ENCODE measurements around the gene BAHD1. TPM values are rescaled to one million over a fixed set of nuclear protein-coding genes. Genes with fewer than 3 reads are reported as not detected.

The BAHD1 gene
- total RNA-seq, 1 experiment from 2014 or later, result 40.6 TPM

- ATAC-seq (no peak), DNase-seq (ENCODE audit: low read depth, low spot score) (no peak)
- no peak overlapping the region for H3K4me3 ChIP-seq (ENCODE audit: low read depth in 2 of 2, low read length in 2 of 2)
- in situ Hi-C loops (cut with HindIII; ENCODE audit: low pct_unique_long_range_greater_than_20kb, low sequenced_read_pairs) (no loop called here), intact Hi-C loops (cut with micrococcal nuclease; ENCODE audit: unreplicated experiment) (no loop called here)
- POLR2A ChIA-PET, result no interaction called here
- H3K4me1 ChIP-seq (ENCODE audit: control insufficient read depth, insufficient read depth, low read length), result peaks cover 49% of the 10 kb centered on the region
- no peak for TF ChIP-seq POLR2AphosphoS5 (IDR thresholded peaks at IDR 0.05; ENCODE audit: low read depth, low read length)
- no peak for TF ChIP-seq REST (IDR thresholded peaks at IDR 0.05; ENCODE audit: insufficient read depth in 1 of 2, low read depth in 2 of 2, low read length in 1 of 2)
- TF ChIP-seq TCF7L2 (IDR thresholded peaks at IDR 0.05; ENCODE audit: low read depth, low read length), result no peak
- no peak for TF ChIP-seq CTCF (IDR thresholded peaks at IDR 0.05)
- no peak for TF ChIP-seq SIN3A (IDR thresholded peaks at IDR 0.05; ENCODE audit: borderline replicate concordance, insufficient read depth, low read depth, low read length)
- no peaks in the 10 kb centered on the region for H3K9me3 ChIP-seq (ENCODE audit: control insufficient read depth, insufficient read depth, low read depth, low read length)
- no TSS peak for BruUV-seq (replicated peaks)
- CTCF ChIA-PET, result interaction anchor here (0.7 to 1.2 kb wide), 2 partner anchors 9 to 11 kb away, joined by 3 to 6 read pairs; partner anchors contain the start of gene BAHD1
- no peak overlapping the region for H3K27ac ChIP-seq (ENCODE audit: low read length)
- H3K36me3 ChIP-seq (ENCODE audit: control insufficient read depth, insufficient read depth, low read length), result no peaks in the 10 kb centered on the region
- H3K27me3 ChIP-seq (ENCODE audit: control insufficient read depth, insufficient read depth, low read length), result no peaks in the 10 kb centered on the region
Observed at GRCh38 chr15:40450047-40450446, 9.3 kb downstream of the BAHD1 start.

- POLR2A ChIA-PET, result no interaction called here
Observed at GRCh38 chr15:40451527-40452158, 10.9 kb downstream of the BAHD1 start.

More at GRCh38 chr15:40451527-40452158, 10.9 kb downstream of the BAHD1 start:
- Histone ChIP-seq H3K36me3 (ENCODE audit: control insufficient read depth, insufficient read depth, low read length) (no peaks in the 10 kb centered on the region), H3K9me3 (ENCODE audit: control insufficient read depth, insufficient read depth, low read depth, low read length) (no peaks in the 10 kb centered on the region), H3K4me3 (ENCODE audit: low read depth in 2 of 2, low read length in 2 of 2) (no peak overlapping the region), H3K27ac (ENCODE audit: low read length) (no peak overlapping the region), H3K27me3 (ENCODE audit: control insufficient read depth, insufficient read depth, low read length) (no peaks in the 10 kb centered on the region), H3K4me1 (ENCODE audit: control insufficient read depth, insufficient read depth, low read length) (peaks cover 41% of the 10 kb centered on the region)
- no TSS peak for BruUV-seq (replicated peaks)
- TF ChIP-seq TCF7L2 (IDR thresholded peaks at IDR 0.05; ENCODE audit: low read depth, low read length) (no peak), REST (IDR thresholded peaks at IDR 0.05; ENCODE audit: insufficient read depth in 1 of 2, low read depth in 2 of 2, low read length in 1 of 2) (no peak), CTCF (IDR thresholded peaks at IDR 0.05) (no peak), POLR2AphosphoS5 (IDR thresholded peaks at IDR 0.05; ENCODE audit: low read depth, low read length) (no peak), SIN3A (IDR thresholded peaks at IDR 0.05; ENCODE audit: borderline replicate concordance, insufficient read depth, low read depth, low read length) (no peak)
- DNase-seq (ENCODE audit: low read depth, low spot score) (no peak), ATAC-seq (no peak)
- CTCF ChIA-PET, result no interaction called here
- intact Hi-C loops (cut with micrococcal nuclease; ENCODE audit: unreplicated experiment), result no loop called here
- in situ Hi-C loops (cut with HindIII; ENCODE audit: low pct_unique_long_range_greater_than_20kb, low sequenced_read_pairs), result no loop called here

All from Panc1 (cell line).